ENCODE data around the gene OR4A16. TPM values are rescaled to one million over a fixed set of nuclear protein-coding genes. Genes with fewer than 3 reads are reported as not detected.

Gene OR4A16, protein sequence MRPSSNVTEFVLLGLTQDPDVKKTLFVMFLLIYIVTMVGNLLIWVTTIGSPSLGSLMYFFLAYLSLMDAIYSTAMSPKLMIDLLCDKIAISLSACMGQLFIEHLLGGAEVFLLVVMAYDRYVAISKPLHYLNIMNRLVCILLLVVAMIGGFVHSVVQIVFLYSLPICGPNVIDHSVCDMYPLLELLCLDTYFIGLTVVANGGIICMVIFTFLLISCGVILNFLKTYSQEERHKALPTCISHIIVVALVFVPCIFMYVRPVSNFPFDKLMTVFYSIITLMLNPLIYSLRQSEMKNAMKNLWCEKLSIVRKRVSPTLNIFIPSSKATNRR
- not detected for total RNA-seq

DNA sequence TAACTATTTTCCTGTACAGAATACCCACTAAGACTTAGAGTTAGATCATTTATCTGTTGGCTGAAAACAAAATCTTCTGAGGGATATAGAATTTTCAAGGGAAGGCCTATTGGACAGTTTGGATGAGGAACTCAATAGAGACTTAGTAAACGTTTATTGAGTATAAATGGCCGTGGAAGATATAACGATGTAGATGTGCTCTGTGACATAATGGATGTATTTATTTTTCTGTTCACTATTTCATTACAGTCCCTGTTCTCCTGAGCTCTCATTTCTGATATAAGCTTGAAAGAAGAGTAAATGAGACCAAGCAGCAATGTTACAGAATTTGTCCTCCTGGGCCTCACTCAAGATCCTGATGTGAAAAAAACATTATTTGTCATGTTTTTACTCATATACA lies at the start of gene OR4A16:
OR4A16 (plus strand) TSS at position 301 of the 400 bp plus-strand sequence; CDS start at position 301, 0 bp downstream.
- ATAC-seq: no peak
- Mint-ChIP-seq H3K9me3 (peaks cover 13% of the 10 kb centered on the region), H3K4me3 (no peak within 1 kb of the TSS), H3K4me1 (ENCODE audit: low read depth) (no peaks in the 10 kb centered on the region), H3K27me3 (no peaks in the 10 kb centered on the region), H3K36me3 (ENCODE audit: low read depth) (no peaks in the 10 kb centered on the region), H3K27ac (no peak within 1 kb of the TSS)
- no peak for DNase-seq
- ChIA-PET POLR2A (no interaction called here), CTCF (no interaction called here)
- TF ChIP-seq, protein P1, sequence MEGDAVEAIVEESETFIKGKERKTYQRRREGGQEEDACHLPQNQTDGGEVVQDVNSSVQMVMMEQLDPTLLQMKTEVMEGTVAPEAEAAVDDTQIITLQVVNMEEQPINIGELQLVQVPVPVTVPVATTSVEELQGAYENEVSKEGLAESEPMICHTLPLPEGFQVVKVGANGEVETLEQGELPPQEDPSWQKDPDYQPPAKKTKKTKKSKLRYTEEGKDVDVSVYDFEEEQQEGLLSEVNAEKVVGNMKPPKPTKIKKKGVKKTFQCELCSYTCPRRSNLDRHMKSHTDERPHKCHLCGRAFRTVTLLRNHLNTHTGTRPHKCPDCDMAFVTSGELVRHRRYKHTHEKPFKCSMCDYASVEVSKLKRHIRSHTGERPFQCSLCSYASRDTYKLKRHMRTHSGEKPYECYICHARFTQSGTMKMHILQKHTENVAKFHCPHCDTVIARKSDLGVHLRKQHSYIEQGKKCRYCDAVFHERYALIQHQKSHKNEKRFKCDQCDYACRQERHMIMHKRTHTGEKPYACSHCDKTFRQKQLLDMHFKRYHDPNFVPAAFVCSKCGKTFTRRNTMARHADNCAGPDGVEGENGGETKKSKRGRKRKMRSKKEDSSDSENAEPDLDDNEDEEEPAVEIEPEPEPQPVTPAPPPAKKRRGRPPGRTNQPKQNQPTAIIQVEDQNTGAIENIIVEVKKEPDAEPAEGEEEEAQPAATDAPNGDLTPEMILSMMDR (IDR thresholded peaks at IDR 0.05): no peak
- intact Hi-C loops (cut with micrococcal nuclease): no loop called here

DNA sequence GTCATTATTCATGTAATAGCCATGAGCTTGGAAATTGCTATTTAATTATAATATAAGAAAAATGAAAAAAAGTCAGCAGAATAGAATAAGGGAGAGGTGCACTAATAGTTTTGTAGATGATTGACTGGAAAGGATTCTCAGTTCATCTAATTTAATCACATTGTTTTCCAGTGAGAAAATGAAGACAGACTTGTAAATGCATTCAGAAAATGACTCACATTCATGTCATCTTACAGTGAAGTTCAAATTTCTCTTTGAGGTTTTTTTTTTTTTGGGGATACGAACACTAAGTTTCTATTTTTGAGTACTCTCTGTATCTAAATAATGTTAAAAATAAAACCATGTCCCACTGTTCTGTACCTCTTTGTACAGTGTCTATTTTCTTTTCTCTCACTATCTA lies 18.5 kb upstream of the OR4A16 start:
- intact Hi-C loops (cut with micrococcal nuclease): no loop called here

DNA sequence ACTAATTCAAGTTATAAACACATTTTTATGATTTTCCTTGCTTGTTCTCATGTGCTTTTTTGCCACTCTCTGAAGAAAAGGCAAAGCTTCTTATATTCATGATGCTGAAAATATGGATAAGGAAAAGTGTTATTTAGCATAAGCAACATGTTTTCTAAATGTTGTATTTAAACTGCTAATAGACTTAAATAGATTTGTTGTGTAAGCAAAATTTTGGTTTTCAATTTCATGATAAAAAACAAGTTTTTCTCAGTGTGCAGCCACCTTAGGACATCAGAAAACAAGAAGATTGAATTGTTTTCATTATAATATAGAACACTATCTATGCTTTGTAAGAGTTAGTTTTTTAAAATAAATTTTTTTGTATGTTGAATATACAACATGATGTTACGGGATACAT lies 2.3 kb downstream of the OR4A16 start:
- DNase-seq (no peak), ATAC-seq (no peak)
- intact Hi-C loops (cut with micrococcal nuclease): no loop called here
- ChIA-PET CTCF (no interaction called here), POLR2A (no interaction called here)
- H3K4me1 Mint-ChIP-seq (ENCODE audit: low read depth): no peaks in the 10 kb centered on the region
- H3K36me3 Mint-ChIP-seq (ENCODE audit: low read depth): no peaks in the 10 kb centered on the region
- no peak overlapping the region for H3K27ac Mint-ChIP-seq
- TF ChIP-seq, protein P1 (IDR thresholded peaks at IDR 0.05): no peak
- no peaks in the 10 kb centered on the region for H3K27me3 Mint-ChIP-seq
- no peak overlapping the region for H3K4me3 Mint-ChIP-seq
- peaks cover 17% of the 10 kb centered on the region for H3K9me3 Mint-ChIP-seq

More for the DNA sequence above, 18.5 kb upstream of the OR4A16 start:
- Mint-ChIP-seq H3K36me3 (ENCODE audit: low read depth) (no peaks in the 10 kb centered on the region), H3K27me3 (no peaks in the 10 kb centered on the region), H3K27ac (no peak overlapping the region), H3K4me3 (no peak overlapping the region), H3K9me3 (peaks cover 18% of the 10 kb centered on the region), H3K4me1 (ENCODE audit: low read depth) (no peaks in the 10 kb centered on the region)
- TF ChIP-seq, protein P1 (IDR thresholded peaks at IDR 0.05): no peak
- ChIA-PET CTCF (no interaction called here), POLR2A (no interaction called here)
- DNase-seq (no peak), ATAC-seq (no peak)

DNA sequence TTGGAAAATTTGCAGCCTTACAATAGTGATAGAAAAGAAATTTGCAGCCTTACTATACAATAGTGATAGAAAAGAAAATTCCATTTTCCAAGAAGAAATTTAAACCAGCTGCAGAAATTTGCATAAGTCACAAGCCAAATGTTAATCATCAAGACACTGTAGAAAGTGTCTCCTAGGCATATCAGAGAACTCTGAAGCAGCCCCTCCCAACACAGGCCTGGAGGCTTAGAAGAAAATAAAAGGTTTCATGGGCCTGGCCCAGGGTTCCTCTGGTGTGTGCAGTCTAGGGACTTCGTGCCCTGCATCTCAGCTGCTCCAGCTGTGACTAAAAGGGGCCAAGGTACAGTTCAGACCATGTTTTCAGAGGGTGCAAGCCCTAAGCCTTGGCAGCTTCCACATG lies 6.0 kb downstream of the OR4A16 start:
- Mint-ChIP-seq H3K9me3 (peaks cover 13% of the 10 kb centered on the region), H3K27ac (no peak overlapping the region), H3K4me1 (ENCODE audit: low read depth) (no peaks in the 10 kb centered on the region), H3K36me3 (ENCODE audit: low read depth) (no peaks in the 10 kb centered on the region), H3K27me3 (no peaks in the 10 kb centered on the region), H3K4me3 (no peak overlapping the region)
- TF ChIP-seq, protein P1 (IDR thresholded peaks at IDR 0.05): no peak
- ATAC-seq (no peak), DNase-seq (no peak)
- intact Hi-C loops (cut with micrococcal nuclease): no loop called here
- POLR2A ChIA-PET: no interaction called here
- CTCF ChIA-PET: no interaction called here

DNA sequence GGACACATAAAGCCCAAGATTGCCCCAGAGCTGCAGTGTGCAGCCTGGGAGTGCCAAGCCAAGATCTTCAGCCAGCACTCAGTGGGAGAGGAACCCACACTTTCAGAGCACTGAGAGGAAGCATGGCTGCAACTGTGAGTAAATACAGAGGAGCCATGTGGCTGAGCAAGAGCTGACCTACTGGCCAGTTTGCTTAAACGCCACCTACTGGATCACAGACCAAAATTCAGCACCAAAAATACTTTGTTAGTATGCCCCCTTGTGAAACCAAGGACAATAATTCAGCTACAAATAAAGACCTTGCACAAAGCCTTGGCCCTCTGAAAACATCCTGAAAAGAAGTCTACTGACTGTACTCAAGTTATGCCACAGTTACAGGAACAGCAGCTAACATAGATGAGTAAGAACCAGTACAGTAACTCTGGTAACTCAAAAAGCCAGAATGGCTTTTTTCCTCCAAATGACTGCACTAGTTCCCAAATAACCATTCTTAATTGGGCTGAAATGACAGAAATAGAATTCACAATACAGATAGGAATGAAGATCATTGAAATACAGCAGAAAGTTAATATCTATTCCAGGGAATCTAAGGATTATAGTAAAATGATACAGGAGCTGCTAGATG lies 14.7 kb downstream of the OR4A16 start:
- CTCF ChIA-PET: no interaction called here

More for the DNA sequence above, 14.7 kb downstream of the OR4A16 start:
- Mint-ChIP-seq H3K36me3 (ENCODE audit: low read depth) (no peaks in the 10 kb centered on the region), H3K9me3 (peaks cover 33% of the 10 kb centered on the region), H3K27me3 (no peaks in the 10 kb centered on the region), H3K27ac (no peak overlapping the region), H3K4me3 (no peak overlapping the region), H3K4me1 (ENCODE audit: low read depth) (no peaks in the 10 kb centered on the region)
- no peak for ATAC-seq
- TF ChIP-seq, protein P1 (IDR thresholded peaks at IDR 0.05): peak; percentile 21
- POLR2A ChIA-PET: no interaction called here
- DNase-seq: no peak
- intact Hi-C loops (cut with micrococcal nuclease): no loop called here
